C4-2B (cell line): ENCODE data around the gene ANKS1B.

ENCODE experiments used
- H3K27ac ChIP-seq: fragments of 450-650 bp; 2 replicates; pipeline ENCODE4 v1.5.1; 2017
- CTCF ChIP-seq: fragments of 450-650 bp; conservative IDR thresholded peaks from 2 replicates; pipeline ENCODE4 v1.5.1; 2017; ENCODE audit warnings: mild to moderate bottlenecking
- ZFX ChIP-seq: fragments of 450-650 bp; IDR thresholded peaks from 2 replicates; pipeline ENCODE4 v1.6.1; 2017

The ANKS1B gene

GRCh38 chr12:99151744-99152143 lies 833.0 kb downstream of the ANKS1B start:
- H3K27ac ChIP-seq = no peak overlapping the region
- TF ChIP-seq CTCF = no peak
- TF ChIP-seq ZFX = no peak

GRCh38 chr12:99147130-99147529 lies 837.6 kb downstream of the ANKS1B start:
- TF ChIP-seq ZFX (no peak), CTCF (no peak)
- no peak overlapping the region for H3K27ac ChIP-seq

- no peak overlapping the region for H3K27ac ChIP-seq
- no peak for TF ChIP-seq ZFX
- TF ChIP-seq CTCF = no peak
These were observed 838.0 kb downstream of the ANKS1B start for GRCh38 chr12:99146730-99147129.

- no peak overlapping the region for H3K27ac ChIP-seq
- TF ChIP-seq ZFX (no peak), CTCF (no peak)
These were observed 838.6 kb downstream of the ANKS1B start for GRCh38 chr12:99146185-99146584.

GRCh38 chr12:99142651-99143050 lies 842.1 kb downstream of the ANKS1B start:
- TF ChIP-seq ZFX = no peak
- TF ChIP-seq CTCF = no peak
- no peak overlapping the region for H3K27ac ChIP-seq

- TF ChIP-seq CTCF (no peak), ZFX (no peak)
- H3K27ac ChIP-seq = no peak overlapping the region
These were observed 844.6 kb downstream of the ANKS1B start for GRCh38 chr12:99140017-99140720.

GRCh38 chr12:99138393-99138792 lies 846.3 kb downstream of the ANKS1B start:
- no peak overlapping the region for H3K27ac ChIP-seq
- TF ChIP-seq ZFX = no peak
- TF ChIP-seq CTCF = no peak
